GM19099 (cell line): Measurements from ENCODE around the gene RND2.

Experiments used
- POLR2A ChIP-seq: IDR thresholded peaks from 3 replicates; pipeline ENCODE4 v1.6.1; 2011; ENCODE audit warnings: low read depth; ENCODE audit not compliant: insufficient read length; ENCODE audit errors: extremely low read depth

The RND2 gene

DNA sequence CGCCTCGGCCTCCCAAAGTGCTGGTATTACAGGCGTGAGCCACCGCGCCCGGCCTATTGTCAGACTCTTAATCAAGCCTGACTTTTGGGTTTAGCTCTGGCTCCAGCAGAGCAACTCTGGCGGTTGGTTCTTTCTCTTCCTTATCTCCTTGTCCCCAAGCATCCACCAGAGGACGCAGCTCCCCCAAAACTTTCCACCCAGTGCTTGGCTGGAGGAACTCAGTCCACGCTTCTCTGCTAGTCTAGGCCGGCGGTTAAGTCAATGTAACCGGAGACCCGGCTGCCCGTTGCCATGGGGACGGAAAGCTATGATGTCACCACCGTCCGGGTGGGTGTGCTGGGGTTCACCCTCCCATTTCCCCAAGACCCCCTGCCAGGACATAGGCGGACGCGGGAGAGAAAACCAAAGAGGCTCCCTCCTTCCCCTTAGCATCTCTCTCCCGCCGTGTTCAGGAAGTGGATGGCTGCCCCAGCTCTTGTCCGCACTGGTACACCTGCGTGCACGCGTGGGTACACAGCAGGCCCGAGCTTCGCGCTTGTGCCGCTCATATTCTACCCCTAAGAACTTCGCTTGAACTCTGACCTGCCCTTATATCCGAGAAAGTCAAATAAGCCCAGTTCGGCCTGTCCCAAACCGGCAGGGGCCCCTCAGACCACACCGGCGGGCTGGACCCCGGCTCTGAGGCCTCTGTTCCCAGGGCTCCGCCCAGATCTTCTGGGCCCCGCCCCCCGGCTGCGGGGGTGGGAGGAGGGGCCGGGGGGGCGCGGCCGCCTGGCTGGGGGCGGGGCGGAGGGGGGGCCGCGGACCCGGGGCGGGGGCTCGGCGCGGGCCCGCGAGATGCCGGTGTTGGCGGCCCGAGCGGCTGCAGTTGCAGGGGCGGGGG lies at the start of gene RND2:
RND2 (plus strand) TSS at position 825 of the 883 bp plus-strand sequence. CDS start 117 bp downstream, outside the sequence.
- TF ChIP-seq POLR2A: peak; percentile 26

DNA sequence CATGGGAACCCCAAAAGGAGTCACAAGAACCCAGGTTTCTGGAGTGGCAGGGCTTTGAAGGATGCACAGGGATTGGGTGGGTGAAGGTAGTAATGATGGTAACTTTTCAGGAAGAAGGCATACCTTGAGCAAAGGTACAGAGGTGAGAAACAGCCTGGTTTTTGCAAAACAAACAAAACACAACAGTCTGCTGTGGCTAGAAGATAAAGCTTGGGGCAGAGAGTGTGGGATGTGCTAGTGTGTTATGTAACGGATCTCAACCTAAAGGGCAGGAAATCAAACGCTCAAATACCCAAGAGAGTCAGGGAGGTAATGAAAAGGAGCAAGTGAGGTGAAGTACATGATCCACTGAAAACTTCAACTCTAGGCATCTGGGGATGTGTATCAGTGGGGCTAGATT lies 49.8 kb upstream of the RND2 start:
- no peak for TF ChIP-seq POLR2A

- TF ChIP-seq POLR2A: no peak
These were observed 45.3 kb upstream of the RND2 start, which contains the start of gene PTGES3L for GRCh38 chr17:42979511-42980273. Gene PTGES3L, minus strand, starts transcription at chr17:42980080. Its CDS starts 27 bp downstream, at chr17:42980053.

DNA sequence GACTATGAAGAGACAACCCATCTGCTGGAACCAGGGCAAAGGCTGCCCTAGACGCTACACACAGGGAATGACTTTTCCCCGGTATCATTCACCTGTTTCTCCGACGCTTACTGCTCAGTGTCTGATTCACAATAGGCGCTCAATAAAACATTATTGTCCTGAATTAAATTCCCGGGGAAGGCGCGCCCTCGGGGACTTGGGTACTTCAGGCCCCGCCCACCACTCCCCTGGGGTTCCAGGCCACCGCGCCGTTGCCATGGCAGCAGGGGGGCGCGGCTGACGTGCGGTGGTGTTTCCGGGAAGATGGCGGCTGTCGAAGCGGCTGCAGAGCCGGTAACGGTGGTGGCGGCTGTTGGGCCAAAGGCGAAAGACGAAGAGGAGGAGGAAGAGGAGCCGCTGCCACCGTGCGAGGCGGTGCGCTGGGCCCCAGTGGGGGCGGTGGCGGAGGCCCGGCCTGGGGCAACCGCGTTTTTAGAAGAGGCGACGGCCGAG lies 44.7 kb upstream of the RND2 start, which contains the start of gene RUNDC1:
RUNDC1 (plus strand) TSS at position 292 of the 492 bp plus-strand sequence; CDS start at position 304, 12 bp downstream.
- TF ChIP-seq POLR2A: peak; percentile 76

DNA sequence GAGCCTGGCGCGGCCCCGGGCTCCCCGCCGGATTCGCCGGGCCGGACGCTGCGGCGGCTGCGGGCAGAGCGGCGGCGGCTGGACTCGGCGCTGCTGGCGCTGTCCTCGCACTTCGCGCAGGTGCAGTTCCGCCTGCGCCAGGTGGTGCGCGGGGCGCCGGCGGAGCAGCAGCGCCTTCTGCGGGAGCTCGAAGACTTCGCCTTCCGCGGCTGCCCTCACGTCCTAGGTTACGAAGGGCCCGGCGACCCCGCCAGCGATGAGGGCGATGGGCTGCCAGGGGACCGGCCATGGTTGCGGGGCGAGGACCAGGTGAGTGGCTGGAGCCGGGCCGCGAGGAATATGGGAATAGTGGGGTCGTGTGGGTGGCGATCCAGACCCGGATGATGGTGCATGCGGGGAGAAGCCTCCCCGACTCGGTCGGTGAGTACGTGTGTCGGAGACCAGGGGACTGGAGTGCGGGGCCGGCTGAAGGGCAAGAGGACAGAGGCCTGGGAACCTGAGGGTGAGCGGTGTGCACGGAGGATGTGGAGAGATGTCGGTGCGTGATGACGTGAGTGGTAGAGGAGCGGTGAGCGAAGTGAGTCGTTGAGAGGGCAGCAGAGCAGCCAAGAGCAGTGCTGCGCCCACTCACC lies 44.1 kb upstream of the RND2 start:
- TF ChIP-seq POLR2A: peak; percentile 35

DNA sequence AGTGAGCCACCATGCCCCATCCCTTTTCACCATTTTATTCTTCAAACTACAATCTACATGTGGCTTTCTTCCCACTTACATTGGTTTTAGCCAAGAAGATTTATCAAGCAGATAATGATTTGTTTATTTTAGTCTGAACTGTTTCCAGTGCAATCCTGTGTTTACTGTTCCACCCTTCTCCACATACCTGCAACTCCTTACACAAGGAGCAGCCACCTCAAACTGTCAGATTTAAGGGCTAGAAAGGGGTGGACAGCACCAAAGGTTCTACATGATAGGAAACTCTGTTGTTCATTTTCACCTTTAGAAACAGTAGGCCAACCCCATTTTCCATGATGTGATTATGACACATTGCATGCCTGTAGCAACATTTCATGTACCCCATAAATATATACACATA lies 42.8 kb upstream of the RND2 start:
- no peak for TF ChIP-seq POLR2A

DNA sequence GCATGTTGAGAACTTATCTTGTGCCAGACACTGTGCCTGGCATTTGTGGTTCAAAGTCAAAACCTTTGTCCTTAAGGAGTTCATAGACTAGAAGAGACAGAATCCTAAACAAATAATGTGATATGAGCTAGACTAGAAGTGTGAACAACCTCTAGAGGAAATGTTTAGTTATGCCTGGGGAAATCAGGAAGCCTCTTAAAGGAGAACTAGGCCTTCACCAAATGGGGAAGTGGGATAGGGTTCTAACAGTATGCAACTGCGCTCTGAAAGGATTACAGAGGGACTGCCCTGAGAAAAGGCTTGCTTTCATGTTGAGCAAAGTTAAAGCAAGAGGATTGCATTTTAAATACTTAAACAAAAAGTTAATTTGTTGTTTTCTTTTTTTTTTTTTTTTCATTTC lies 39.8 kb upstream of the RND2 start:
- no peak for TF ChIP-seq POLR2A

DNA sequence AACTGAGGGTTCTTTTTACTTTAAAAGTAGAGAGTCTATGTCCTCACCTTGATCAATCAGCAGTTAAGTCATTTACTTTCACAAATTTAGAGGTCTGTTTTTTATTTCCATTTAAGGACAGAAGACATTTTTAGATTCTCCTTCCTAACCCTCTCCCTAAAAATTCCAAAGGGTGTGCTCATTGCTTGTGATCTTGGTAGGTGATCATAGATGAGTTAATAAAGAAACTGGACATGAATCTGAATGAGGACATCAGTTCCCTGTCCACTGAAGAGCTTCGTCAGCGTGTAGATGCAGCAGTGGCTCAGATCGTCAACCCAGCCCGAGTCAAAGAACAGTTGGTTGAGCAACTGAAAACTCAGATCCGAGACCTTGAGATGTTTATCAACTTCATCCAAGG lies 35.9 kb upstream of the RND2 start:
- TF ChIP-seq POLR2A: no peak

GRCh38 chr17:42989726-42990652 lies 35.0 kb upstream of the RND2 start:
- TF ChIP-seq POLR2A: no peak

- no peak for TF ChIP-seq POLR2A
These were observed 33.6 kb upstream of the RND2 start for GRCh38 chr17:42991471-42991870.

DNA sequence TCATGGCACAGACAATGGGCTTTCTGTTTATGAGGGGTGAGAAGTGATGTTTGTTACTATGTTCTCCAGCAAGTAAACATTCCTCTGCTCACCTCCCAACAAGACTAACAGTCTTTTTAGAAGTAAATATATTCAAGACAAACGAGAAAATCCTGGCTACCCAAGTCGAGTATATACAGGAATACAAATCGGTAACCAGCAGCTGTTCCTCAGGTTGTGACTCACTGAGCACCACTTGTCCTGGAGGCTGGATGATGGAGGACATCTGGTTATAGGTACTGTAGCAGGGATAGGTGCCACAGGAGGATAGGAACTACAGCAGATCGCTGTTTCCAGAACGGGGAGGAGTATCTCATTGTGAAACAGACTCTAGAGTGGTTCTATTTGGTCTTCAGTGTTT lies 32.2 kb upstream of the RND2 start:
- no peak for TF ChIP-seq POLR2A

DNA sequence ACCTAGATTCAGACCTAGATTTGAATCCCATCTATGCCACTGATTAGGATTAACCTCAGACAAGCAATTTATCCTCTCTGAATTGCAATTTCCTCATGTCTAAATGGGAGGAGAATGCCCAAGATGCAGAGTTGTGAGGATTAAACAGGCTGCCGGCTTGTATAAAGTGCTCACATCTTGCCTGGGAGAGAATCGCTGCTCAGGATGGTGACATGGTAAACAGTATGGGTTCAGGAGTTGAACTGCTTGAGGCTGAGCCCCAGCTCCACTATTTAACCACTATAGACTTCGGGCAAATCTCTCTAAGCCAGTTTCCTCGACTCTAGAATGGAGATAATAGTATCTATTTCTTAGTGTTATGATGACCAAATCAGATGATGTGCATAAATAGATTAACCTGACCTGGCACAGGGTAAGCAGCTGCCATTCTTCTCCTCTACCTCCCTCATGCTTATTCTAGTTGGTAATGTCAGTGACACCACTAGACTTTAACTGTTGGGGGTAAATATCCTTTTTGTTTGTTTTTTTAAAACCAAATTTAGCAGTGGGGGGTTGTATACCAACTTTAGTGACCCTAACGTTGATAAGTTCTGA lies 27.5 kb upstream of the RND2 start:
- TF ChIP-seq POLR2A: no peak
